Neutrophil (primary cell): Measurements from ENCODE around the gene TNFRSF19.

Source experiments
- H3K27ac ChIP-seq: fragments of 200-600 bp; sonication (generic); 2 replicates; pipeline ENCODE4 v1.5.1; 2016; ENCODE audit warnings: mild to moderate bottlenecking, moderate library complexity
- H3K27me3 ChIP-seq: fragments of 200-600 bp; sonication (generic); 2 replicates; pipeline ENCODE4 v1.6.0; 2016; ENCODE audit warnings: mild to moderate bottlenecking
- H3K36me3 ChIP-seq: fragments of 200-600 bp; sonication (generic); 2 replicates; pipeline ENCODE4 v1.5.1; 2017
- H3K4me1 ChIP-seq, 2 experiments: fragments of 200-600 bp in 1 of 2; sonication (generic) in 1 of 2; 1 replicate in 1 of 2; 2 replicates in 1 of 2; pipeline versions ENCODE4 v1.5.1 to v1.6.1; 2013 to 2016; ENCODE audit warnings: low read depth in 1 of 2, low read length in 1 of 2, mild to moderate bottlenecking in 1 of 2, moderate library complexity in 1 of 2; ENCODE audit not compliant: control insufficient read depth in 1 of 2, insufficient read depth in 1 of 2
- H3K4me3 ChIP-seq, 2 experiments: fragments of 200-600 bp in 1 of 2; sonication (generic) in 1 of 2; 1 replicate in 1 of 2; 2 replicates in 1 of 2; pipeline ENCODE4 v1.5.1; 2013 to 2016; ENCODE audit warnings: low read depth in 1 of 2, low read length in 1 of 2, mild to moderate bottlenecking in 1 of 2, moderate library complexity in 1 of 2
- H3K9me3 ChIP-seq: fragments of 200-600 bp; sonication (generic); 2 replicates; pipeline ENCODE4 v1.5.1; 2016
- CTCF ChIP-seq: fragments of 200-600 bp; sonication (generic); IDR thresholded peaks from 2 replicates; pipeline ENCODE4 v1.5.1; 2016; ENCODE audit warnings: antibody characterized with exemption

Gene TNFRSF19

GRCh38 chr13:23617551-23618024, 47.4 kb downstream of the TNFRSF19 start:
- H3K9me3 ChIP-seq: no peaks in the 10 kb centered on the region
- no peaks in the 10 kb centered on the region for H3K36me3 ChIP-seq
- peaks cover 4 to 6% of the 10 kb centered on the region in 2 experiments for H3K4me1 ChIP-seq
- no peaks in the 10 kb centered on the region for H3K27me3 ChIP-seq
- no peak overlapping the region for H3K27ac ChIP-seq
- no peak overlapping the region for H3K4me3 ChIP-seq
- TF ChIP-seq CTCF: no peak

DNA sequence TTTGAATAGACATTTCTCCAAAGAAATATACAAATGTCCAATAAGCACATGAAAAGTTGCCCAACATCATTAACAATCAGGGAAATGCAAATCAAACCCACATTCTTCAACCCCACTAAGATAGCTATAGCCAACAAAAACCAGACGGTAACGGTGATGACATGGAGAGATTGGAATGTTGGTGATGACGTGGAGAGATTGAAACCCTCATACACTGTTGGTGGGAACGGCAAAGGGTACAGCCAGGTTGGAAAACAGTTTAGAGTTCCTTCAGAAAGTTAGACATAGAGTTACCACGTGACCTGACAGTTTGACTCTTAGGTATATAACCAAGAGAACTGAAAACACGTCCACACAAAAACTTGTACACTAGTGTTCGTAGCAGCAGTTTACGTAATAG, 48.1 kb downstream of the TNFRSF19 start:
- H3K27ac ChIP-seq: no peak overlapping the region
- H3K36me3 ChIP-seq: no peaks in the 10 kb centered on the region
- no peaks in the 10 kb centered on the region for H3K9me3 ChIP-seq
- no peaks in the 10 kb centered on the region for H3K27me3 ChIP-seq
- peaks cover 4 to 6% of the 10 kb centered on the region in 2 experiments for H3K4me1 ChIP-seq
- no peak for TF ChIP-seq CTCF
- H3K4me3 ChIP-seq: no peak overlapping the region

DNA sequence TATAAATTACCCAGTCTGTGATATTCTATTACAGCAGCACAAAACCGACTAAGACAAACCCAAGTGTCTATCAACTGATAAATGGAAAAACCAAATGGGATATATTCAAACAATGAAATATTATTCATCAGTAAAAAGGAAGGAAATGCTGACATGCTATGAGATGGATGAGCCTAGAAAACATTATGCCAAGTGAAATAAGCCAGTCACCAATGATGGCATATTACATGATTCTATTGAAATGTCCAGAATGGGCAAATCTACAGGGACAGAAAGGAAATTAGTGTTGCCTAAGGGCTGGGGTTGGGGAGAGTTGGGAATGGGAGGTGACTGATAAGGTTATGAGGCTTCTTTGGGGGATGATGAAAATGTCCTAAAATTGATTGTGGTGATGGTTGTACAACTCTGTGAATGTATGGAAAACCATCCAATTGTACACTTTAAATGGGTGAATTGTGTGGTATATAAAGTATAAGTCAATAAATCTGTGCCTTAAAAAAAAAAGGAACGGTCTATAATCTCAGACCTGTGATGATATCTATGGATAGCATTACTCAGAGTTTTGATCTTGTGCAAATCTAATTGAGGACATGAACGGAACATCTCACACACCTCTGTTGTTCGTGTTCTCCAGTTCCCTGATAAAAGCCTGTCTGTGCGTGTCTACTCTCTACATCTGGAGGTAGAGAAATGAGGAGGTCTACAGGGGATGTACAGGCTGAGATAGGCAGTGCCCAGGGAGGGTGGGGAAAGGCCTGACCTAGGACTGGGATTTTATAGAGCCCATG, 49.0 kb downstream of the TNFRSF19 start:
- H3K9me3 ChIP-seq: no peaks in the 10 kb centered on the region
- H3K4me3 ChIP-seq: no peak overlapping the region
- H3K27me3 ChIP-seq: no peaks in the 10 kb centered on the region
- TF ChIP-seq CTCF: no peak
- peaks cover 4 to 6% of the 10 kb centered on the region in 2 experiments for H3K4me1 ChIP-seq
- H3K36me3 ChIP-seq: no peaks in the 10 kb centered on the region
- H3K27ac ChIP-seq: no peak overlapping the region

DNA sequence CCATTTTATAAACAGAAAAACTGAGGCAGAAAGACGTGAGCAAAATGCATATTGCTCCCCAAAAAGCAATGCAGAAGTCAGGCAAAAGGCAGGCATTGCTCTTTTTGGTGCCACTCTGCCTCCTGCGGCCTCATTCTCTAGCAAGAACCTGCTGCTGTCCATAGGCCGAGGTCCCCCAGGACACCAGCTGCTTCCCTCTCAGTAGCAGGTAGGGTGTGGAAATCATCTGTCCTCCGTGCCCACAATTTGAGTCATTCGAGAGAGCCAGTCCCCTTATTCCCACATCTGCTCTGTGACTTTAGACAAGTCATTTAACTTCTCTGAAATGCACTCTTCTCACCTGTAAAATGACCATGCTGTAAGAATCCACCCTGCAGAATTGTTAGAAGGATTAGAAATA, 50.0 kb downstream of the TNFRSF19 start:
- H3K27ac ChIP-seq: no peak overlapping the region
- no peaks in the 10 kb centered on the region for H3K36me3 ChIP-seq
- no peak overlapping the region for H3K4me3 ChIP-seq
- H3K9me3 ChIP-seq: no peaks in the 10 kb centered on the region
- TF ChIP-seq CTCF: no peak
- no peaks in the 10 kb centered on the region for H3K27me3 ChIP-seq
- peaks cover 4 to 6% of the 10 kb centered on the region in 2 experiments for H3K4me1 ChIP-seq

DNA sequence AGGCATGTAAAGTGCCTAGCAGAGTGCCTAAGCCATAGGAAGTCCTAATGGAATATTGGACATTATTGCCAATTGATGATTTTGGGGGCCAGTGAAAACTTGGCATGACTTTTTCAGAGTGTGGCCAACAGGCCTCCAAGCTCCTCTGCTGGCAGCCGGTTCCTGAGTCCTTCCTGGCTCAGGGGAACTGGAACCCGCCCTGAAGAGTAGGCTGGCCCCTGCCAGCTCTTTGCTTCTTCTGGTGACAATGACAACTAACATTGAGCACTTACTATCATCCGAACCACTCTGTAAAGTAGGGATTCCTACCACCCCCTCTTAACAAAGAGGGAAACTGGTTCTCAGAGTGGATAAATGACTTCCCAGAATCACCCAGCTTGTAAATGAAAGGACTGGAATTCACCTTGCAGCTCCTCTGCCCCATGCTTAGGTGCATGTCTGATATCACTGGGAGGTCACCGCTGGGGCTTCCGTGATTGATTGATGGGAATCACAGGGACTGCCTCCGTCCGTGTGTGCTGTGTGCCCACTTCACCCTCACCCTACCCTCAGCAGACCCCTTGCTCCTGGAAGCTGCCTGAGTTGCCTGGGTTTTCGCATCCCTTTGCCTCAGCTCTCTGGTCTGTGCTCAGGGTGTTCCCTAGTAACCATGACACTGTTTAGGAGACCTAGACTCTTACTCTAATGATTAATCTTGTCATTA, 50.6 kb downstream of the TNFRSF19 start:
- H3K27me3 ChIP-seq: no peaks in the 10 kb centered on the region
- no peaks in the 10 kb centered on the region for H3K9me3 ChIP-seq
- no peaks in the 10 kb centered on the region for H3K36me3 ChIP-seq
- no peak overlapping the region for H3K27ac ChIP-seq
- TF ChIP-seq CTCF: no peak
- peaks cover 4 to 6% of the 10 kb centered on the region in 2 experiments for H3K4me1 ChIP-seq
- no peak overlapping the region for H3K4me3 ChIP-seq
